Measurements from ENCODE around the gene EWSR1.

EWSR1 gene

DNA sequence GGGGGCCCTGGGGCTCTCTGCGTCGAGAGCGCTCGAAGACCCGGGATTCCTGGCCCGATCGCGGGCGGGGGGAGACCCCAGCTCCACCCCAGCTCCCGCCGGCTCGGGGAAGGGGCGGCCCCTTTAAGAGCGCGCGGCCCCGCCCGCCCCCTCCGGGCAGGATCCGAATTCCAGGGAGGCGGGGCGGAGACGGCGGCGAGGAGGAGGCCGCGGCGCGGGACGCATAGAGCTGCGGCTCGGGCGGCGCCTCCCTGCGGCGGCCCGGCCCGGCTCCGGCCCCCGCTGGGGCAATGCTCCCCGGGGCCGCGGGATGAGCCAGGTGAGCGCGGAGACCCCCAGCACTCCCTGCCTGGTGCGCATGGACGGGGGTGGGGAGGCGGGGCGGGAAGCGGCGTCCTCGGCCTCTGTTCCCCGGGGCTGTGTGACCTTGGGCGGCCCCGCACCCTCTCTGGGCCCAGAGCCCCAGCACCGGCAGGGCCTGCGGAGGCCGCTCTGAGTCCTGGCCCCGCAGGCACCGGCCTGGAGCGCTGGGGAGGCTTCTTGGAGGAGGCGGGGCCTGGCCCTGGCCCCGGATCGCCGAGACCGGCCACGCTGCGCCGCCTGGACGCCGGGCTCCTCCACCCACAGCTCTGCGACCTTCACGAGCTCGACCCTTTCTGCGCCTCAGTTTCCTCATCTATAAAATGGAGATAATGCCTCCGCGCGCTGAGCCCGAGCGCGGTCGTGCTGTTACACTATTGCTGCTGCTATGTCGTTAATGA is 38.9 kb downstream of the EWSR1 start:
- DNase-seq = peak; percentile 70

DNA sequence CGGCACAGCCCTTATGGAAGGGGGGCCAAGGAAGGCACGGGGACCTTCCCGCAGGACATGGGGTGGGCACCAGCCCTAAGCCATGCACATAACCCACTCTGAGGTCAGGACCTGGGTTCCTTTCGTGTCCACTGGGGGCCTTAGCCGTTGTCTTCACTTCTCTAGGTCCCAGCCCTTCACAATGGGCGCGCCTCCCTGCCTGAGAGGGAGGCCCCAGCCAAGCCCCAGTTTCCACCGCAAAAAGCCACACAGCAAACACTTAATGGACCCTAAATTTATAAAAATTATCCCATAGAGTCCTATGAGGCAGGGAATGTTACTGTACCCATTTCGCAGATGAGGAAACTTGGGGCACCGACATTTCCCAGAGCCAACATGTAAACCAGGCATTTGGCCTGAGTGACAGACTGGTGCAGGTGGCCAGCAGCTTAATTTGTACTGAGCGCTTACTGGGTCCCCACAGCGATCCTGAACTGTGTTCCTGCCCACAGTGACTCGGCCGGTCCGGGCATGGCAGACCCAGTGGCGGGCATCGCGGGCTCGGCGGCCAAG is 39.6 kb downstream of the EWSR1 start:
- no peak for DNase-seq

DNA sequence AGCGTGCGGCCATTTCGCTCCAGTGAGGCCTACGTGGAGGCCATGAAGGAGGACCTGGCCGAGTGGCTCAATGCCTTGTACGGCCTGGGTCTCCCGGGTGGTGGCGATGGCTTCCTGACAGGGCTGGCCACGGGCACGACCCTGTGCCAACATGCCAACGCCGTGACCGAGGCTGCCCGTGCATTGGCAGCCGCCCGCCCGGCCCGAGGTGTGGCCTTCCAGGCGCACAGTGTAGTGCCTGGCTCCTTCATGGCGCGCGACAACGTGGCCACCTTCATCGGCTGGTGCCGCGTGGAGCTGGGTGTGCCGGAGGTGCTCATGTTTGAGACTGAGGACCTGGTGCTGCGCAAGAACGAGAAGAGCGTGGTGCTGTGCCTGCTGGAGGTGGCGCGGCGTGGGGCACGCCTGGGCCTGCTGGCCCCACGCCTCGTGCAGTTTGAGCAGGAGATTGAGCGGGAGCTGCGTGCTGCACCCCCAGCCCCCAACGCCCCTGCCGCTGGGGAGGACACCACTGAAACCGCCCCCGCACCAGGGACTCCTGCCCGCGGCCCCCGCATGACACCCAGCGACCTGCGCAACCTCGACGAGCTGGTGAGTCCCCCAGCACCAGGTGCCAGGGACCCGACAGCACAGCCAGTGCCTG is 40.2 kb downstream of the EWSR1 start:
- no peak for DNase-seq

DNA sequence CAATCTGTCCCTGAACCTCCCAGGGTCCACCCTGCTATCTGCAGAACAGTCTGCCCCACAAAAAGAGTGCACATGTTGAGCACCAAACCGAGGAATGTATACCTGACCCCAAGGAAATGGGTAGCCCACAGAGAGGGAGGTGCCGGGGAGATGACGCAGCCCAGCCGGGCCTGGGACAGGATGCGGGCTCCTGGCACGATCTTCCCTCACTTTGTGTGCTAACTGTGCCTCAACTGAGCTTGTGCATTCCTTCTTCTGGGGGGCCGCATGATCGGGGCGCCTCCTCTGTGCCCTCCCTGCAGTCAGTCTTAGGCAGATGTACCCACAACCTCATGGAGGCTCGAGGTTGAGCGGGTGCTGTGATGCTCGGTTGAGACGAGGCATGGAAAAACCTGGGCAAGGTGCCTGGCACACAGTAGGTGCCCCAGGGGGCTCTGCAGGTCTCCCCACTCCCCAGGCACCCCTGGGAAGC is 40.8 kb downstream of the EWSR1 start:
- DNase-seq = no peak

DNA sequence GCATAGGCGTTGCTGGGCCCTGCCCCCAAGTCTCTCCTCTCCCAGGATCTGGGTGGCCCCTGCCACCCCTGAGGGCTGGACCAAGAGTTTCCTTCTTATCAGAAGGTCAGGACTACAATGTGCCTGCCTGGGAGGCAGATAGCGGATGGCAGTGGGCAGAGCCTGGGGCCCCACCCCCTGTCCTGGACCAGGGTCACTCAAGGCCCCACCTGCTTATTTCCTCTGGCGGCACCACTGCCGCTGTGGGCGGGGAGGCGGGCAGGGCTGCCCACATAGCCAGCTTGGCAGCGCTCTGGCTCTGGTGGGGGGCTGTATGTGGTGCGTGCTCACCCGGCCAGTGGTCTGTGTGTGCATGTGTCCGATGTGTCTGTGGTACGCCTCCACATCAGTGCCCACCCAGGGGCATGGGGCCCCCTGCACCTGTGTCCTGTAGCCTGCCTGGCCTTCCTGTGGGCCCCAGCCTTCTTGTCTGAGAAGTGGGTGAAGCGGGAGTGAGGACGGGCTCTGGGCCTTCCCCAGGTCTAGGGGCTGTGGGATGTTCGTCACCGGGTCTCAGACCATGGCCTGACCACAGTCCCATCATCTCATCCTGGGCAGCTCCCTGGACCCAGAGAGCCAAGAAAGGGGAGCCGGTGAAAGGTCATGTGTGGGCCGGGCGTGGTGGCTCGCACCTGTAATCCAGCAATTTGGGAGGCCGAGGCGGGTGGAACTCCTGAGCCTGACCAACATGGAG is 41.4 kb downstream of the EWSR1 start:
- DNase-seq = no peak

DNA sequence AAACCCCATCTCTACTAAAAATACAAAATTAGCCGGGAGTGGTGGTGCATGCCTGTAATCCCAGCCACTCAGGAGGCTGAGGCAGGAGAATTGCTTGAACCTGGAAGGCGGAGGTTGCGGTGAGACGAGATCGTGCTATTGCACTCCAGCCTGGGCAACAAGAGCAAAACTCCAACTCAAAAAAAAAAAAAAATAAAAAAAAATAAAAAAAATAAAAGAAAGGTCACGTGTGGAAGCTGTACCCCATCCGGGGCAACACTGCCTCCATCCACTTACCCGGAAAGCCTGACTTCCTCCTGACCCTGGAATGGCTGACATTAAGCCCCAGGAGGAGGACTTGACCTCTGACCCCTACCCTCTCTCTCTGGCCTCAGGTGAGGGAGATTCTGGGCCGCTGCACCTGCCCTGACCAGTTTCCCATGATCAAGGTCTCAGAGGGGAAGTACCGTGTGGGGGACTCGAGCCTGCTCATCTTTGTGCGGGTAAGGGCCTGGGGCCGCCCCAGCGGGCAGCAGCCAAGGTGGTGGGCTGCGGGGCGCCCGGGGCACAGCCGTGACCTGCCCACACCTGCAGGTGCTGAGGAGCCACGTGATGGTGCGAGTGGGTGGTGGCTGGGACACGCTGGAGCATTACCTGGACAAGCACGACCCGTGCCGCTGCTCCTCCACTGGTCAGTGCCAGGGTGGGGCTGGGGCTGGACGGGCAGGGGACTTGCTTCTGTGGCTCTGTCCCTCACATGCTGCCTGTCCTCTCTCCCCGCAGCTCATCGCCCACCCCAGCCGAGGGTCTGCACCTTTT is 42.2 kb downstream of the EWSR1 start:
- DNase-seq = no peak

DNA sequence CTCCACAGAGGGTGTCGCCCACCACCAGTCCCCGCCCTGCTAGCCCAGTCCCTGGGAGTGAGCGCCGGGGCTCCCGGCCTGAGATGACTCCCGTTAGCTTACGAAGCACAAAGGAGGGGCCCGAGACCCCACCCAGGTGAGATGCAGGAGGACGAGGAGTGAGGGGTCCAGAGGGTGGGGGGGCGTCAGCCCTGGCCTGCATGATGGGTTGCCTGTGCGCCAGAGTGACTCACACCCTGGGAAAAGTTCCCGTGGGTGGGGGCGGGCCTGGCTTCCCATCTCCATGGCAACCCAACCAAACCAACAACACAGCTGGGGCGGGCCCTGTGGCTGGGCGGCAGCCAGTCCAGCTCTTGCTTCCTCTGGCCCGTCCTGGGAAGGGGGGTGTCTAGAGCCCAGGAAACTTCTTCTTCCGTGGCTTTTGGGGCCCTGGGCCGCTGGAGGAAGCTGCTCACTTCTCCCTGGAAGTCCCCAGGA is 42.8 kb downstream of the EWSR1 start:
- DNase-seq = peak; percentile 90

DNA sequence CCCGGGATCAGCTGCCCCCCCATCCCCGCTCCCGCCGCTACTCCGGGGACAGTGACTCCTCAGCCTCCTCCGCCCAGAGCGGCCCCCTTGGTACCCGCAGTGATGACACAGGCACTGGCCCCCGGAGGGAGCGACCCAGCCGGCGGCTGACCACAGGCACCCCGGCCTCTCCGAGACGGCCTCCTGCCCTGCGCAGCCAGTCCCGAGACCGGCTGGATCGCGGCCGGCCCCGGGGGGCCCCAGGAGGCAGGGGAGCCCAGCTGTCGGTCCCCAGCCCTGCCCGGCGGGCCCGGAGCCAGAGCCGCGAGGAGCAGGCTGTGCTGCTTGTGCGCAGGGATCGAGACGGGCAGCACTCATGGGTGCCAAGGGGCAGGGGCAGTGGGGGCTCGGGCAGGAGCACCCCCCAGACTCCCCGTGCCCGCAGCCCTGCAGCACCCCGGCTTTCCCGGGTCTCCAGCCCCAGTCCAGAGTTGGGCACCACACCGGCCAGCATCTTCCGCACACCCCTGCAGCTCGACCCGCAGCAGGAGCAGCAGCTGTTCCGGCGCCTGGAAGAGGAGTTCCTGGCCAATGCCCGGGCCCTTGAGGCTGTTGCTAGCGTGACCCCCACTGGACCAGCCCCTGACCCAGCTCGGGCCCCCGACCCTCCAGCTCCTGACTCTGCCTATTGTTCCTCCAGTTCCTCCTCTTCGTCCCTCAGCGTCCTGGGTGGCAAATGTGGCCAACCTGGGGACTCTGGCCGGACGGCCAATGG is 43.6 kb downstream of the EWSR1 start:
- DNase-seq = peak; percentile 47

DNA sequence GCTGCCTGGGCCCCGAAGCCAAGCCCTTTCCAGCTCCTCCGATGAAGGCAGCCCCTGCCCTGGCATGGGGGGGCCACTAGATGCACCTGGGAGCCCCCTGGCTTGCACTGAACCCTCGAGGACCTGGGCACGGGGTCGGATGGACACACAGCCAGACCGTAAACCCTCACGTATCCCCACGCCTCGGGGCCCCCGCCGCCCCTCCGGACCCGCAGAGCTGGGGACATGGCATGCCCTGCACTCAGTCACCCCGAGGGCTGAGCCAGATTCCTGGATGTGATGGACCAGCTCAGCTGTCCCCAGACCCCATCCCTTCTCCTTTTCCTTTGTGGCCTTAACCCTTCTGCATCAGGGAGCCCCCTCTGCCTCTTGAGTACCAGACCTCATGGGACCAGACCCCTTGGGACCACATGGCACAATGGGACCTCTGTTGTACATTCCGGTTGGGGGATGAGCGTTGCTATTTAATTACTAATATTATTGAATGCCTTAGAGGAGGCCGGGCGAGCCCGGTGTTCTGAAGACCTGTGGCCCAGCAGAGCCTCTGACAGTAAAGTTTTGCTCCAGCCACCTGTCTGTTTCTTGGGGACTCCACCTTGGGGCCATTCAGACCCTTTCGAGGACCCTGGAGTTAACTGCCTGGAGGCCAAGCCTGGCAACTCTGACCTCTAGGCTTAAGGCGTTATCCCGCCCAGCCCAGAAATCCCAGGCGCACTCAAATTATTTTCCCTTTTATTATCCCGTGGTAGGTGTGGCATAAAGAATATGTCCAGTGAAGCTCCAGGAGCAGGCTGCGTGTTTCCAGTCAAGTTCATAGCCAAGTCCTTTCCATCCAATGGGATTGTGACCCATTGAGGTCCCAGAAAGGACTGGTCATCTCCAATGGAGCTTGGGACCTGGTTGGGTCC is 44.4 kb downstream of the EWSR1 start:
- no peak for DNase-seq

DNA sequence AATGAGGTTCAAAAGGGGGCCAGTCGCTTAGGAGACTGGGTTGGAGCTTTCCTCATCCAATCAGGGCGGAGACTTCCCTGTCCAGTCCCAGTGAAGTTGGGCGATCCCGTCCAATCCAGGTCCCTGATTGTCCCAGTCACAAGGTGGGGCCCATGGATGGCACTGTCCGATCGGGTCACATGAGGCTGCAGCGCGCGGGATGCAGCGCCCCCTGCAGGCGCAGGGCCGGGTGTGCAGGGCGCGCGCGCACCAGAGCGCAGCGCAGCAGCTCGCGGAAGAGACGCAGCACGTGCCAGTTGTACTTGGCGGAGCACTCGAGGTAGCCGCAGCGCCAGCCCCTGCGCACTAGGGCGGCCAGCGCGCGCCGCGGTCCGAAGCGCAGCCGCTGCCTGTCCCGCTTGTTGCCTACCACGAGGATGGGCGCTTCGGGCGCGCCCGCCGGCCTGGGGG is 45.1 kb downstream of the EWSR1 start:
- peak; percentile 58 for DNase-seq

DNA sequence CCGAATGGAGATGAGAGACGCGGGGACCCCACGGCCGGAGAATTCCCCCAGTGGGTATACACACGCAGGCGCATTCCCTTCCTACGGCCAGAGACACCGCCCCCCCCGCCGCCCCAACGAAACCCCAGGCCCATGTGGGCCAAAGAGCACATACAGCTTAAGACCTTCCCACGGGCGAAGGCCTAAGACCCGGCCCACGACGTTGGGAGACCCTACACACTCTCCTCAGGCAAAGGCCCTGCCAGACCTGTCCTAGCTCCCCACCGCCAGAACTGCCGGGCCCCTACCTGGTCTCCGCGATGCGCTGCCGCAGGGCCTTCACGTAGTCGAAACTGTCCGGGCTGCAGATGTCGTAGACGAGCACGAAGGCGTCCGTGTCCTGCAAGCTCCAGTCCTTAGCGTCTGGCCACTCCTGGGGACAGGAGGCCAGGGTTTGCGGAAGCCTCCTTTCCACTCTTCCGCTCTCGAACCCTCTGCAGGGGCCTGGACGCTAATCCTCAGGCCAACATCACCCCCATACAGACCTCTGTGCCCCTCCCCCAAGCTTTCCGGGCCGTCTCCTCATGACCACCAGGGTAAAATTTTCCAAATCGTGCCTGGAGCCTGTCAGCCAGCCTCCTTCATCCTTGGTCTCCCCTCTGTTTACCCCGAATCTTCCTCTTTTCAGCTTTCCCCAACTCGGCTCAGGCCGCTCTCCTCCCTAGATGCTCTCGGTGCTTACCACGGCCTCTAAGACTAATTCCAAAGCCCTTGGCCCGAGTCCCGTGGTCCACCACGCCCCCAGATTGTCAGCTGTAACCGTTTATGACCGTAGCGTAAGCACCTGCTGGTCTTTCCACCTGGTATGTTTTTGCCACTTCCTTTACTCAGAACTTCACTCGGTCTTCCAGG is 45.8 kb downstream of the EWSR1 start:
- DNase-seq = no peak

DNA sequence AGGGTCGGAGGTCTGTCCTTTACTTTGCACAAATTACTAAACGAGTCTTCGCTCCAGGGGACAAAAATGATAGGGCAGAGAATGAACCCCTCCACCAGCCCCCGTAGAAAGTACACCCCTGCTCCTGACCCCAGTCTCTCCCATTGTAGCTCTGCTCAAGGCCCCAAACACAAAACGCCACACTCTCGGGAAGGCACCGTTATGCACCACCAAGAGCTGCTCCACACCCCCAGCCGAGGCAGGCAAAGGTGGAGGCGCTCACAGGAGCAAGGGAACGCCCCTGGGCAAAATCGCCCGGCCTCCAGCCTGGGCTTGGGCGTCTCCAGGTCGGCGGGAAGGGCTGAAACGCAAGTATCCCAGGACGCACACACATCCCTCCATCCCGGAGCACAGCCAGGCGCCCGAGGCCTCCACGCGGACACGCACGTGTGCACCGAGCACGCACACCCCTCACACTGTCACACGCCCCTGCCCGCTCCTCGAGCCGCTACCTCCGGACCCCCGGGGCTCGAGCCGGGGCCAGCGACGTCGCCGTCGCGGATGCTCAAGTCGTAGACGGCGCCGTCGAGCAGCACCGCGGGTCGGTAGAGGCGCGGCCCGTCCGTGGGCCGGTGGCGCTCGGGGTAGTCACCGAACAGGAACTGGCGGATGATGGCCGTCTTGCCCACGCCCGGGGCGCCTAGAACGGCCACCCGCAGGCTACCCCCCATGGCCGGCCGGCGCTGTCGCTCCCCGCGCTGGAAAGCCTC is 46.6 kb downstream of the EWSR1 start:
- no peak for DNase-seq

DNA sequence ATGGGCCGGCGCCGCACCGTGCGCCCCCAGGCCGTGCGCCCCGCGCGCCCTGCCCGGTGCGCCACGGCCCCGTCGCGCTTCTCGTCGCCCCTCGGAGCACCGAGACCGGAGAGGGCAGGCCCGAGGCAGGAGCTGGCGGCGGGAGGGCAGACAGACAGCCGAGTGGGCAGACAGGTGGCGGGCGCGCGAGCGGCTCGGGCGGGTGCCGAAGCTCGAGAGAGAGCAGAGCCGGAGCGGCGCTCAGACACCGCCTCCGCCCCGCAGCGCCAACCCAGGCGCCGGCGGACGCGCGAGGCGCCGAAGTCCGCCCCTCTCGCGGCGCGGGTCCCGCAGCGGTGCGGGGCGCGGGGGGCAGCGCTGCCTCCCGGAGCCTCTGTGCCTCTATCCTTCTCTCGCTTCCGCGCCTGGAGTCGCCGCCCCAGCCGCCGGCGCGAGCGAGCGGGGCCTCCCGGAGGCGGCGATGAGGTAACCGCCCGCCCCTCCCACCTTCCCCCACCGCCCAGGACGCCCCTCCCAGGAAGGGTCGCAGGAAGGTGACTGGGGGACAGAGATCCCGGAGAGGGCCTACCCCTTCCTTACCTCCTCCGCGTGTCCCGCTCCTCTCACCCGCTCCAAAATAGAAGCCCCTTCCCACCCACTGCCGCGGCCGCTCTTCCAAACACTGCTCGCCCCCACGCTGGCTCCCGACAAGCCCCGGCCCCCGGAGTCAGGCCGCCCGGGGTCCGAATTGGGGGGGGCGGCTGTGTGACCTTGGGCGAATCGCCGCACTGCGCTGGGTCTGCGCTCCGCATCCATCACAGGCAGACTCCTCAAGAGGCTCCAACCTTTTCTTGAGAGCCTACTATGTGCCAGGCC is 47.4 kb downstream of the EWSR1 start, which contains the start of gene RASL10A:
TSS of gene RASL10A (minus strand) at position 412 of the 855 bp plus-strand sequence. CDS start 451 bp downstream, outside the sequence.
- DNase-seq = no peak

DNA sequence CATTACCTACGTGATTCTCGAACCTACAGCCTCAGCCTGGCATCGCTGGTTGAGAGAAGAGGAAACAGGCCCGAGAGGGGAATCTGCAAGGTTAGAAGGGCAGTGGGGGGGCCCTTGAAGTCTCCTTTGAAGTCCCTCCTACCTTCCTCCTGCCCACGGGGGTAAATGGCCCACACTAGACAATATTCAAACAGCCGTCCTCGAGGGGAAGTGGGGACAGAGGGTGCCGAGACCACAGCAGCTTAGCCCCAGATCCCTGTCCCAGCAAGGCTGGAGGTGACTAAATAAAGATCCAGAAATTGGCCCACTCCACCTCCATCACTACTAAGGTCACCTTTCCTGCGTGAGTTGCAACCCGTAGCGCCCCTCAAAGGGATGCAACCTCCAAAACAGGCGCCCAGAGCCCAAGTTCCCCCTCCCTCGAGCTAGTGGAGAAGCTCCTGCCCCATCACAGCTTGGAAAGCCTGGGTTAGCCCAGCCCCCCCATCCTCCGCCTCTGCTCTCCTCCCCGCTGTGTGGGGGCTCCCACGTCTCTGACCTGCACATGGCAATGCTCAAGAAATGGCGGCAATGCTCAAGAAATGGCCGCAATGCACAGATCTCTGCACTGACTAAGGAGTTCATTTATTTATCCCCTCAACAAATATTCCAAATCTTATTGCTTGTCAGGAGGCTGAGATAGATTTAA is 48.2 kb downstream of the EWSR1 start:
- DNase-seq = no peak

DNA sequence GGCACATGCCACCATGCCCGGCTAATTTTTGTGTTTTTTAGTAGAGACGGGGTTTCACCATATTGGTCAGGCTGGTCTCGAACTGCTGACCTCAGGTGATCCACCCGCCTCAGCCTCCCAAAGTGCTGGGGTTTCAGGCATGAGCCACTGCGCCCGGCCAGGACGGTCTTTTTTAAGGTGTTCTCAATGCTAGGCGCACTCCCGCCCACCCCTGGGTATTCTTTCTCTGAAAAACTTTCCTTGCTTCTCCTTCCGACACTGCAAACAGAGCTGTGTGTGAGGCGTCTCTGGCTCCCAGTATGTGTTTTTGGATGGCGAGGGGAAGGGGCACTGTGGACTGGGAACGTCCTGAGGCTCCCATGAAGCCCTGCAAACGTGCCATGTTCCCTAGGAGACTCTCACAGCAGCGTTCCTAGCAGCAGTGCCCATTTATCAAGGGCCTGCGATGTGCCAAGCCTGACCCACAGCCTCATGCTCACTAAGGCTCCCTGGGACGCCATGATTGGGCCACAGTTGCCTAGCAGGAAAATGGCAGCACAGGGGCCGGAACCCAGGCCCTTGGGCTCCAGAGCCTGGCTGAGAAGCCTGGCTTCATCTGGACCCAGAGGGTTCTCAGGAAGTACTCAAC is 49.9 kb downstream of the EWSR1 start:
- DNase-seq = no peak

DNA sequence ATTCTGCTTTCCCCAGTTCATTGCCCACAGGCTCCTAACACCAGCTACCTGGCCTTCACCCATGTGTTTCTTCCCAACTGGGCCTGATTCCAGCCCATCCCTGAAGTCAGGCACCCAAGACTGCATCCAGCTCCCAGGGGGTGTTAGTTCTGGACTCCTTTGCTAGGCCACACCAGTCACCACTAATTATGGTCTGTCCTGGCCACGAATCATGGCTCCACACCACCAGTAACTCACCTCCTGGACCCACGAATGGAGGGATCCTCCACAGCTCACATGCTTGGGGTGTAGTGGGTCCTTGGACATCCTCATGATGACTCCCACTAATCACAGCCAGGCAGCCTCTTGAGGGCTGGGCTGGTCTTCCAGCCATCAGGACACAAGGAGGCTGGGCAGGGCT is 51.0 kb downstream of the EWSR1 start:
- DNase-seq = no peak

All from midbrain (tissue), 1 donor.